Measurements from ENCODE around the gene CCDC92. TPM values are rescaled to one million over a fixed set of nuclear protein-coding genes. Genes with fewer than 3 reads are reported as not detected.

The CCDC92 gene
- total RNA-seq, 4 donors from 2014 or later, result 7.4 to 67.3 (median 32.8) TPM

- intact Hi-C loops (cut with DNase I; ENCODE audit: low total_unique reads), result no loop called here
- no peaks in the 10 kb centered on the region for H3K4me1 ChIP-seq
- H3K9me3 ChIP-seq, result no peaks in the 10 kb centered on the region
- no peak for TF ChIP-seq CTCF (IDR thresholded peaks at IDR 0.05)
- no peak for TF ChIP-seq POLR2A (IDR thresholded peaks at IDR 0.05)
- DNase-seq, result no peak
- H3K27me3 ChIP-seq, result no peaks in the 10 kb centered on the region
- H3K4me3 ChIP-seq, result no peak overlapping the region
- H3K27ac ChIP-seq, result no peak overlapping the region
- no peaks in the 10 kb centered on the region for H3K36me3 ChIP-seq
These were observed 33.6 kb upstream of the CCDC92 start for GRCh38 chr12:124006085-124006845.

GRCh38 chr12:124004233-124004875, 31.7 kb upstream of the CCDC92 start:
- no peak for DNase-seq
- no peaks in the 10 kb centered on the region for H3K27me3 ChIP-seq
- H3K9me3 ChIP-seq, result no peaks in the 10 kb centered on the region
- H3K36me3 ChIP-seq, result no peaks in the 10 kb centered on the region
- no peak for TF ChIP-seq POLR2A (IDR thresholded peaks at IDR 0.05)
- TF ChIP-seq CTCF (IDR thresholded peaks at IDR 0.05), result no peak
- H3K27ac ChIP-seq, result peak overlapping the region; percentile 35 to 57
- H3K4me3 ChIP-seq, result no peak overlapping the region
- H3K4me1 ChIP-seq, result no peaks in the 10 kb centered on the region
- intact Hi-C loops (cut with DNase I; ENCODE audit: low total_unique reads), result no loop called here

- Histone ChIP-seq H3K4me3 (no peak overlapping the region), H3K27ac (peak overlapping the region; percentile 35 to 76), H3K36me3 (no peaks in the 10 kb centered on the region), H3K4me1 (no peaks in the 10 kb centered on the region), H3K9me3 (no peaks in the 10 kb centered on the region), H3K27me3 (no peaks in the 10 kb centered on the region)
- TF ChIP-seq CTCF (IDR thresholded peaks at IDR 0.05), result no peak
- TF ChIP-seq POLR2A (IDR thresholded peaks at IDR 0.05), result no peak
- DNase-seq, result no peak
- intact Hi-C loops (cut with DNase I; ENCODE audit: low total_unique reads), result no loop called here
These were observed 30.0 kb upstream of the CCDC92 start for GRCh38 chr12:124002654-124003053.

GRCh38 chr12:124002021-124002644, 29.5 kb upstream of the CCDC92 start:
- TF ChIP-seq CTCF (IDR thresholded peaks at IDR 0.05), result no peak
- TF ChIP-seq POLR2A (IDR thresholded peaks at IDR 0.05), result no peak
- peak overlapping the region in 1 of 2 donors; percentile 76 for H3K27ac ChIP-seq
- no peak for DNase-seq
- H3K4me3 ChIP-seq, result no peak overlapping the region
- intact Hi-C loops (cut with DNase I; ENCODE audit: low total_unique reads), result no loop called here
- no peaks in the 10 kb centered on the region for H3K9me3 ChIP-seq
- H3K4me1 ChIP-seq, result no peaks in the 10 kb centered on the region
- H3K36me3 ChIP-seq, result no peaks in the 10 kb centered on the region
- no peaks in the 10 kb centered on the region for H3K27me3 ChIP-seq

- Histone ChIP-seq H3K4me1 (no peaks in the 10 kb centered on the region), H3K9me3 (no peaks in the 10 kb centered on the region), H3K27me3 (no peaks in the 10 kb centered on the region), H3K27ac (no peak overlapping the region), H3K4me3 (no peak overlapping the region), H3K36me3 (no peaks in the 10 kb centered on the region)
- TF ChIP-seq CTCF (IDR thresholded peaks at IDR 0.05) (no peak), POLR2A (IDR thresholded peaks at IDR 0.05) (no peak)
- intact Hi-C loops (cut with DNase I; ENCODE audit: low total_unique reads), result no loop called here
- DNase-seq, result no peak
These were observed 28.7 kb upstream of the CCDC92 start for GRCh38 chr12:124001343-124001742.

Data from uterus (tissue), 4 donors.